DND-41 (cell line): ENCODE data around the gene FLVCR2.

Experiments
- ATAC-seq: fragments of 200-7000 bp; cut with Tn5 transposase; 3 replicates; pipeline ENCODE4 v1.9.1; 2021; ENCODE audit warnings: low read depth; ENCODE audit not compliant: insufficient read depth
- DNase-seq: peaks from one replicate; pipeline ENCODE4 v3.0.0-alpha.2; 2020
- H2AFZ ChIP-seq: 2 replicates; pipeline ENCODE4 v1.6.0; 2012; ENCODE audit warnings: low read depth, low read length
- H3K27ac ChIP-seq: 2 replicates; pipeline ENCODE4 v1.5.1; 2012; ENCODE audit warnings: low read length, inconsistent platforms
- H3K27me3 ChIP-seq: fragments of 200-600 bp; sonication (generic); 2 replicates; pipeline ENCODE4 v1.6.0; 2012; ENCODE audit warnings: low read length, mild to moderate bottlenecking, inconsistent platforms; ENCODE audit not compliant: insufficient read depth, poor library complexity
- H3K36me3 ChIP-seq: 2 replicates; pipeline ENCODE4 v1.5.1; 2012; ENCODE audit warnings: low read length, inconsistent platforms; ENCODE audit not compliant: insufficient read depth
- H3K4me1 ChIP-seq: 2 replicates; pipeline ENCODE4 v1.5.1; 2012; ENCODE audit warnings: mild to moderate bottlenecking, low read length; ENCODE audit not compliant: insufficient read depth
- H3K4me2 ChIP-seq: 2 replicates; pipeline ENCODE4 v1.6.0; 2012; ENCODE audit warnings: mild to moderate bottlenecking, moderate library complexity, low read length, inconsistent platforms; ENCODE audit not compliant: insufficient read depth
- H3K4me3 ChIP-seq, 2 experiments: fragments of 200-600 bp in 1 of 2; shearing (Covaris generic) in 1 of 2; 2 replicates each; pipeline ENCODE4 v1.5.1; 2012 to 2016; ENCODE audit warnings: inconsistent platforms in 2 of 2, low read length in 2 of 2, mild to moderate bottlenecking in 2 of 2, low read depth in 1 of 2, moderate library complexity in 1 of 2
- H3K79me2 ChIP-seq: 2 replicates; pipeline ENCODE4 v1.6.0; 2012; ENCODE audit warnings: low read length, inconsistent platforms; ENCODE audit not compliant: insufficient read depth
- H3K9ac ChIP-seq: 2 replicates; pipeline ENCODE4 v1.6.0; 2012; ENCODE audit warnings: low read depth, mild to moderate bottlenecking, inconsistent platforms, low read length, moderate library complexity
- H3K9me3 ChIP-seq: 2 replicates; pipeline ENCODE4 v1.5.1; 2012; ENCODE audit warnings: low read length, moderate library complexity, mild to moderate bottlenecking, inconsistent platforms; ENCODE audit not compliant: insufficient read depth, severe bottlenecking
- H4K20me1 ChIP-seq: 2 replicates; pipeline ENCODE4 v1.6.0; 2012; ENCODE audit warnings: low read length; ENCODE audit not compliant: insufficient read depth
- CTCF ChIP-seq: IDR thresholded peaks from 2 replicates; pipeline ENCODE4 v1.5.1; 2012; ENCODE audit warnings: borderline replicate concordance, low read length, moderate library complexity, mild to moderate bottlenecking; ENCODE audit not compliant: poor library complexity, severe bottlenecking; ENCODE audit errors: extremely low read depth
- EZH2 ChIP-seq: IDR thresholded peaks from 3 replicates; pipeline ENCODE4 v1.6.1; 2012; ENCODE audit warnings: borderline replicate concordance, low read depth, mild to moderate bottlenecking, moderate library complexity, low read length, inconsistent platforms; ENCODE audit not compliant: severe bottlenecking

Gene FLVCR2

GRCh38 chr14:75609606-75610475 lies 31.4 kb downstream of the FLVCR2 start:
- H3K79me2 ChIP-seq = no peaks in the 10 kb centered on the region
- H3K4me3 ChIP-seq = no peak overlapping the region
- TF ChIP-seq EZH2 (no peak), CTCF (no peak)
- H3K9ac ChIP-seq = no peak overlapping the region
- no peaks in the 10 kb centered on the region for H3K36me3 ChIP-seq
- H4K20me1 ChIP-seq = no peaks in the 10 kb centered on the region
- no peaks in the 10 kb centered on the region for H3K9me3 ChIP-seq
- DNase-seq (no peak), ATAC-seq (no peak)
- no peak overlapping the region for H3K4me2 ChIP-seq
- H2AFZ ChIP-seq = no peak overlapping the region
- peaks cover 29% of the 10 kb centered on the region for H3K27me3 ChIP-seq
- no peak overlapping the region for H3K27ac ChIP-seq
- H3K4me1 ChIP-seq = no peaks in the 10 kb centered on the region

GRCh38 chr14:75610834-75611233 lies 32.4 kb downstream of the FLVCR2 start:
- no peak overlapping the region for H3K4me3 ChIP-seq
- no peak overlapping the region for H3K27ac ChIP-seq
- no peaks in the 10 kb centered on the region for H3K79me2 ChIP-seq
- H3K36me3 ChIP-seq = no peaks in the 10 kb centered on the region
- H4K20me1 ChIP-seq = no peaks in the 10 kb centered on the region
- H3K9me3 ChIP-seq = no peaks in the 10 kb centered on the region
- no peak overlapping the region for H3K9ac ChIP-seq
- no peaks in the 10 kb centered on the region for H3K4me1 ChIP-seq
- no peak overlapping the region for H2AFZ ChIP-seq
- H3K27me3 ChIP-seq = peaks cover 23% of the 10 kb centered on the region
- H3K4me2 ChIP-seq = no peak overlapping the region
- TF ChIP-seq CTCF (no peak), EZH2 (no peak)
- DNase-seq (no peak), ATAC-seq (no peak)

GRCh38 chr14:75612157-75612556 lies 33.7 kb downstream of the FLVCR2 start:
- Histone ChIP-seq H3K4me1 (no peaks in the 10 kb centered on the region), H3K9ac (no peak overlapping the region), H2AFZ (no peak overlapping the region), H4K20me1 (no peaks in the 10 kb centered on the region), H3K9me3 (no peaks in the 10 kb centered on the region), H3K4me2 (no peak overlapping the region), H3K27ac (no peak overlapping the region), H3K79me2 (no peaks in the 10 kb centered on the region), H3K36me3 (no peaks in the 10 kb centered on the region), H3K27me3 (peaks cover 30% of the 10 kb centered on the region), H3K4me3 (no peak overlapping the region)
- DNase-seq (no peak), ATAC-seq (no peak)
- TF ChIP-seq CTCF (no peak), EZH2 (no peak)
